GM18867 (cell line): ENCODE data around the gene IL22RA2.
A peak's percentile ranks its signal among the peaks of the same experiment; 100 is the strongest.
"Not testable (repeated sequence)": the region's sequence is repeated elsewhere in the genome, so short reads cannot be mapped to it uniquely, and the experiment has no call there.

ENCODE experiments used
- ATAC-seq: cut with Tn5 transposase; IDR thresholded peaks from one replicate; pipeline ENCODE4 v1.9.1; 2021; ENCODE audit warnings: mild to moderate bottlenecking, moderate library complexity; ENCODE audit not compliant: unreplicated experiment

Gene IL22RA2

GRCh38 chr6:137126875-137127485 lies 46.5 kb downstream of the IL22RA2 start:
- no peak for ATAC-seq

- ATAC-seq: no peak
Measured at GRCh38 chr6:137123078-137123477, 50.4 kb downstream of the IL22RA2 start.

- ATAC-seq: peak; percentile 66
Measured at GRCh38 chr6:137122612-137123011, 50.8 kb downstream of the IL22RA2 start.

GRCh38 chr6:137121401-137121997 lies 51.9 kb downstream of the IL22RA2 start:
- ATAC-seq: peak; percentile 47

GRCh38 chr6:137120748-137121147 lies 52.7 kb downstream of the IL22RA2 start:
- no peak for ATAC-seq

- no peak for ATAC-seq
Measured at GRCh38 chr6:137119196-137120104, 54.0 kb downstream of the IL22RA2 start.

GRCh38 chr6:137117581-137117980 lies 55.9 kb downstream of the IL22RA2 start:
- no peak for ATAC-seq

- no peak for ATAC-seq
Measured at GRCh38 chr6:137116807-137117206, 56.6 kb downstream of the IL22RA2 start.

GRCh38 chr6:137115658-137116057 lies 57.8 kb downstream of the IL22RA2 start:
- no peak for ATAC-seq

- no peak for ATAC-seq
Measured at GRCh38 chr6:137112067-137112355, 61.4 kb downstream of the IL22RA2 start.

- ATAC-seq: no peak
Measured at GRCh38 chr6:137111296-137112066, 62.0 kb downstream of the IL22RA2 start.

- no peak for ATAC-seq
Measured at GRCh38 chr6:137107767-137108105, 65.7 kb downstream of the IL22RA2 start.

GRCh38 chr6:137107047-137107766 lies 66.2 kb downstream of the IL22RA2 start:
- ATAC-seq: not testable (repeated sequence)

GRCh38 chr6:137106183-137106582 lies 67.3 kb downstream of the IL22RA2 start:
- ATAC-seq: peak; percentile 16

- no peak for ATAC-seq
Measured at GRCh38 chr6:137105375-137105774, 68.1 kb downstream of the IL22RA2 start.

- ATAC-seq: no peak
Measured at GRCh38 chr6:137104926-137105325, 68.5 kb downstream of the IL22RA2 start.

- ATAC-seq: peak; percentile 90
Measured at GRCh38 chr6:137102851-137103492, 70.5 kb downstream of the IL22RA2 start.

- ATAC-seq: no peak
Measured at GRCh38 chr6:137102050-137102848, 71.2 kb downstream of the IL22RA2 start.

GRCh38 chr6:137099689-137100403 lies 73.6 kb downstream of the IL22RA2 start:
- ATAC-seq: no peak
